Posterior cingulate gyrus (tissue), 11 donors: ENCODE results near the gene CTPS2.
A peak's percentile ranks its signal among the peaks of the same experiment; 100 is the strongest.
"Not testable (repeated sequence)": the region's sequence is repeated elsewhere in the genome, so short reads cannot be mapped to it uniquely, and the experiment has no call there.

Experiments used
- DNase-seq, 10 donors: peaks; one replicate each; pipeline versions ENCODE4 v3.0.0 to v3.0.0-alpha.2; 2020 to 2021; ENCODE audit warnings: mixed read lengths in 3 of 10
- intact Hi-C: fragments of 100-400 bp; cut with DNase I; formaldehyde crosslinking; loops from one replicate; pipeline ENCODE4 v1.15.1; 2023

CTPS2 gene

DNA sequence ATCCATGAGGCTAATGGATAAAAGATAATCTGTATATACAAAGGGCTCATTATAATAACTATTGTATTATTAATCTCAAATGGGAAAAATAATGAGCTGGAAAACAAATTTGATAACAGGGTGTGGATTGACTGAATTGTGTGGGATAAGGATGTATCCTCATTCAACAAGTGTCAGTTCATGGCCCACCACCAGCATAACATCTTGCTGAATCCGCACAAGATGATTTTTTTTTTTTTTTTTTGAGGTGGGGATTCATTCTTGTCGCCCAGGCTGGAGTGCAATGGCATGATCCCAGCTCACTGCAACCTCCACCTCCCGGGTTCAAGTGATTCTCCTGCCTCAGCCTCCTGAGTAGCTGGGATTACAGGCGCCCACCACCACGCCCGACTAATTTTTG is 3.2 kb upstream of the CTPS2 start:
- DNase-seq, intact Hi-C loops: not testable (repeated sequence)

DNA sequence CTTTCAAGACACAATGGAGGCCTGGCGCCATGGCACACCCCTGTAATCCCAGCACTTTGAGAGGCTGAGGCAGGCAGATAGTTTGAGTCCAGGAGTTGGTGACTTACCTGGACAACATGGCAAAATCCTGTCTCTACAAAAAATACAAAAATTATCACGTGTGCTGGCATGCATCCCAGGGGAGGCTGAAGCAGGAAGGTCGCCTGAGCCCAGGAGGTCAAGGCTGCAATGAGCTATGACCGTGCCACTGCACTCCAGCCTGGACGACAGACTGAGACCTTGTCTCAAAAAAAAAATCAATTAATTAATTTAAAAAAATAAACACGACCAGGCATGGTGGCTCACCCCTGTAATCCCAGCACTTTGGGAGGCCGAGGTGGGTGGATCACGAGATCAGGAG is 2.0 kb upstream of the CTPS2 start:
- intact Hi-C loops: no loop called here
- DNase-seq: peak in 1 of 10 donors; percentile 42

DNA sequence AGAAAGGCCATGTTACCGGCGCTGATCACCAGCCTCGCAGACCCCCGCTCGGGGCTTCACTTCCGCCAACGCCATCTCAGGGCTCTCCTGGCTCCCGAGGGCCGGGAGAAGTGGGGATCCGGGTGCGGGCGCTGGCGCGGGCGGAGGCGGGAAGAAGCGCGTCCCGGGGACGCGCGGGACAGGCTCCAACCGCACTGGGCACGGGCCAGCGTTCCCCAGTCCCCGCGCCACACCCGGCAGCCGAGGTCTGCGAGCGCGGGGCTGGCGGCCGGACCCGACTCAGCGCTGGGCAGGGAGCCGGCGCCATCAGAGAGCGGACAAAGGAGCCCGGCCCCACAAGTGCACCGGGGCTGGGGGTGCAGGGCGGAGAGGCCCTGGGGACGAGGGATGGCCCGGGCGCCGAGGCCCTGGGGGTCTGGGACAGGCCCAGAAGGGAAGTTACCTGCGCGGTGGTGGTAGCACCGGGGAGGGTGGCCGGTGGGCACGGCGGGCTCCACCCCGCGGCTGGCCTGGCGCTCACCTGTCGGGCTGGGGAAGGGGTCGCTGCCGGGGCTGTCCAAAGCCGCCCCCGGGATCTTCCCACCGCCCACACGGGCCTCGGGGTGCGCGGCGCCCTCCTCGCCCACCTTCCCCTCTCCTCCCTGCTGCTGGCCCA is 449 bp downstream of the CTPS2 start:
- intact Hi-C loops: no loop called here
- peak in 6 of 10 donors; percentile 7 to 82 (median 23) for DNase-seq

DNA sequence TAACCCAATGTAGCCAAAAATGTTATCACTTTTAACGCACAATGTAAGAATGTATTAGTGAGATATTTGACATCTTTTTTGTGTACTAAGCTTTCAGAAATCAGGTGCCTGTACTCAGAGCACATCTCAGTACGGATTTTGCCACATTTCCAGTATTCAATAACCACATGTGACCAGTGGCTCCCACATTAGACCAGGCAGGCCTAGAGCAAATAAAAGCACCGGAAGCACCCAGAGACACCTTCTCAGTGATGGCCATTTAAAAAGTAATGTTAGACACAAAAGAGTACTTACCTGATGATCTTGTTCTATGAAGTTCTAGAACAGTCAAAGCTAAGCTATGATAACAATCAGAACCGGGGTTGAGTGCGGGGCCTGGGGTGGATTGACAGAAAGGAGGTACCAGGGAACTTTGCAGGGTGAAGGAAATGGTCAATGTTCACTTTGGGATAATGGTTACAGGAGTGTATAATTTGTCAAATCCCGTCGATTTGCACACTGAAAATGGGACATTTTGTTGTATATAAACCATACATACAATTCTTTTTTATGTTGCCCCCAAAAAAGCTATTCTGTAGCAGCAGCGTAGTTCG is 1.2 kb downstream of the CTPS2 start:
- intact Hi-C loops: no loop called here
- DNase-seq: peak in 2 of 10 donors; percentile 7 to 33

DNA sequence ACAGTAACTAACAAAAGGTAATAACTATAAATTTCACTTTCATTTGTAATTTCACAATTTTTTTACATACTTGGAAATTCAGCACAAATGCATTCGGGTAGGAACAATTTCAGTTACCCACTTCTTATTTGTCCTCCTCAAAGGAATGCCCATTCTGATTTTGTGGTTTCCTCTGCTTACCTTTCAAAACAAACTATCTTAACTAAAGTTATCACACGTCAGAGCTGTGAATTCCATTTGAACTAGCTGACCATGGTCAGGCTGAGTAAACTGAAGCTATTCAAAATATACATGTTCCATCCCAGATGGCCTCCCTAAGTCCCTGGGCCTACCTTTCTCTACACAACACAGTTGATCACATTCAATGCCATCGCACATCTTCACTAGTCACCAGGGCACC is 4.5 kb downstream of the CTPS2 start:
- intact Hi-C loops: no loop called here
- no peak for DNase-seq

DNA sequence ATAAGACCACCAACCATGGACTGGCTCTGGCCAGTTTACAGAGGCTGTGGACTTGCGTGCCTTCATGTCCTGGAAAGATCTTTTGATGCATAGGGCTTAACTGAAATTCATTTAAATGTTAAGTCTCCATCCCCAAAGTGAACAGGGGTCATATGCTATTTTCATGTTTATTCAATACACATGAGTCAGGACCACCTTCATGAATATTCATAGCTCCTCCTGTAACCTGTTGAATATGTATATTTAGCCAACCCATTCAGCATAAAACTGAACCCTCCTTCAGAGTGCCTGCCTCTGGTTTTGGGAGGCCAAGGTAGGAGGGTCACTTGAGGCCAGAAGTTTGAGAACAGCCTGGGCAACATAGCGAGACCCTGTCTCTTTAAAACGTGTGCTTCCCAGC is 7.1 kb downstream of the CTPS2 start:
- DNase-seq: no peak
- intact Hi-C loops: no loop called here

DNA sequence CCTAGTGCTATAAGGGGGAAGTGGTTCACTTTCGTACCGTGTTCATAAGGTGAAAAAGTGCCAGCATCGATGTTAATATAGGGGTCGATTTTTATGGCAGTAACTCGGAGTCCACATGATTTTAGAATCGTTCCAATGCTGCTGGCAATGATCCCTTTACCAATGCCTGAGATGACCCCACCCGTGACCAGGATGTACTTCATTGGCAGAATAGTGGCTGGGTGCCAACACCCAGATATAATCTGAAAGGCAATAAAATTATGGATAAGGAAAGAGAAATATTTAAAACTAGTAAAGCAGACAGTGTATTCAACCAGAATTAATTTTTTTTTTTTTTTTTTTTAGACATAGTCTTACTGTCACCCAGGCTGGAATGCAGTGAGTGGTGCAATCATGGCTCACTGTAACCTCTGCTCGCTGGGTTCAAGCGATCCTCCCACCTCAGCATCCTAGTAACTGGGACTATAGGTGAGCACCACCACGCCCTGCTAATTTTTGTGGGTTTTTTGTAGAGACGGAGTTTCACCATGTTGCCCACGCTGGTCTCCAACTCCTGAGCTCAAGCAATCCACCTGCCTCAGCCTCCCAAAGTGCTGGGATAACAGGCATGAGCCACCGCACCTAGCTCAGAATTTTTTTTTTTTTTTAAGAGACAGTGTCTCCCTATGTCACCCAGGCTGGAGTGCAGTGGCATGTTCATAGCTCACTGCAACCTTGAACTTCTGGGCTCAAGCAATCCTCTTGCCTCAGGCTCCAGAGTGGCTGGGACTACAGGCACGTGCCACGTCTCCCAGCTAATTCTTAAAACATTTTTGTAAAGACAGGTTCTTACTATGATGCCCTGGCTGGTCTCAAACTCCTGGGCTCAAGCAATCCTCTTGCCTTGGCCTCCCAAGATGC is 9.5 kb downstream of the CTPS2 start:
- DNase-seq: no peak
- intact Hi-C loops: no loop called here

DNA sequence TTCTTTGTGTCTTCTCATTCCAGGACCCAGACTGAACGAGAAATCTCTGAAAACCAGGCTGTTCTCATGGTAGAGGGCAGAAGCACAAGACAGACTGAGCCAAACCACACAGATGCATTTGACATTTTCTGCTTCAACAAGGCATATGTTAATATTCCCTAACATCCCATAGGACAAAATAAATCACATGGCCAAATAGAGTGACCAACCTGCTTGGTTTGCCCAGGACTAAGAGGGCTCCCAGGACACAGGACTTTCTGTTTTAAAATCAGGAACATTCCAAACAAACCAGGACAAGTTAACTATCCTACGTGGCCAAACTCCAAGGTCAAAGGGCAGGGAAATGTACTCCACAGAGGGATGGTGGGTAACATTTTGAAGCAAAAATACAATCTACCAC is 11.7 kb downstream of the CTPS2 start:
- no peak for DNase-seq
- intact Hi-C loops: no loop called here

DNA sequence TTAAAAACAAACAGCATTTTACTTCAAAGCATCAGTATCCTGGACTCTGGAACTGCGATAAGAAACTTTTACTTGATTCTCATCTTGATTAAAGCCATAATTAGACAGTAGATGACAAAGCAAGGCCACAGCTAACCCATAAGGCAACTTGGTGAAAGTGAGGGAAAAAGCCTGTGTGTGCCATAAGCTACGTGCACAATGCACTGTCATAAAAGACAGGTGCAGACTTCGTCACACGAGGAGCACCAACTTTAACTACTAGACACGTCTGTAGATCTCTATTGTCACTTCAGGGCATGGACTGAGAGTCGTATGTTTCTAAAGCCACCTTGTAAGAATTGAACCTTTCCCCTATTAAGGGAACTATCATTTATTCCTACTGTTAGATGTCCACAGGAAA is 13.1 kb downstream of the CTPS2 start:
- DNase-seq: no peak
- intact Hi-C loops: loop anchor here (10.0 kb wide), 1 partner anchor 1015 kb away; no protein-coding TSS in a partner anchor

DNA sequence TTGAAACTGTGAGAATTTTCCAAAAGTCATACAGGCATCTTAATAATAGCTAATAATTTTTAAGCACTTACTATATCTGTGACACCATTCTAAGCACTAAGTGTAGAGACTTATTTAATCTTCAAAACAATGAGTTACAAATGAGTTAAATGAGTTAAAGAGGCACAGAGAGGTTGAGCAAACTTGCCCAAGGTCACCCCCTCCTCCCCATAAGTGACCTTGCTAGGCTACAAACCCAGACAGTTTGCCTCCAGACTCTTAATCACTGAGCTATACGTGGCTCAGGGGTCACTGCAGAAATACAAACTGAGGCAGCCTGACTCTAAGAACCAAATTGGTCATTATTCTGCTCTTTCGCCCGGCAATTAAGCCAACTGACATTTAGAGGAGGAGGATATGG is 15.5 kb downstream of the CTPS2 start:
- DNase-seq: no peak
- intact Hi-C loops: loop anchor here (10.0 kb wide), 1 partner anchor 1012 kb away; no protein-coding TSS in a partner anchor

DNA sequence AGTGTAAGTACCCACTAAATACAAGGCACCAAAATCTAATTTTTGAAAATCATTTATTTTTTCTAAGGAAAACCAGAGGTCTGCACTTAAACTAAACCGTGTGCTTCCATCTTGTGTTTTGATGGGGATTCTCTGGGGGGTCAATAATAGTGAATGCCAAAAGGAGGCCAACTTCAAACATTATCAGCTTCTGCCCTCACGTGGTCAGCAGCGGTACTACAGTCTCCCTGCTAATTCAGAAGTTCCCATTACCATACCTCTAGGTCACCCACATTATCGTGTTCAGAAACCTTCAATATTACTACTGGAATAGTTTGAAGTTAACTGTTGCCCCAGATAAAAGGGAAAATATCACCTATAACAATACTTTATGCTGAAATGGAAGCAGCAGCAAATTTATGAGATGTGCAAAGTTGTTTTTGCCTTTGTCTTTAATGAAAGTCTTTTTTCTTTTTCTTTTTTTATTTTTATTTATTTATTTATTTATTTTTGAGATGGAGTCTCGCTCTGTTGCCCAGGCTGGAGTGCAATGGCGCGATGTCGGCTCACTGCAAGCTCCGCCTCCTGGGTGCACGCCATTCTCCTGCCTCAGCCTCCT is 17.3 kb downstream of the CTPS2 start:
- DNase-seq: peak in 7 of 10 donors; percentile 17 to 76 (median 54)
- intact Hi-C loops: loop anchor here (10.0 kb wide), 1 partner anchor 1010 kb away; no protein-coding TSS in a partner anchor

DNA sequence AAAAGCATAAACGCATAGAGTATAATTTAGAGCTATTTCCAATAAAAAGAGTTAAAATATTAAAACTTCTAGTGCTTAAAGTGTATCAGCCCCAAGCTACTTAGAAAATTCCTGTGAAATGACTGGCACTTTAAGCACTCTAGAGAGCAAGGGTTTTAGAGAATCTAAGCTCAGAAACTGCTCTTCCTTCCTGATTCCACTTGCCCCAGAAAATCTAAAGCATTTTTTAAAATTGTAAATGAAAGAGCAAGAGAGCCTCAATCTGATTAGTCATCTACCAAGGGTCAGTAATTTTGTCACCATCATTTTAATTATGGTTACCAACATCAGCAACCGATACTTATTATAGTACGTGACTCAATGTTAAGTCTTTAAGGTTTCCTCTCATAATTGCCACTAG is 25.0 kb downstream of the CTPS2 start:
- intact Hi-C loops: no loop called here
- DNase-seq: no peak

DNA sequence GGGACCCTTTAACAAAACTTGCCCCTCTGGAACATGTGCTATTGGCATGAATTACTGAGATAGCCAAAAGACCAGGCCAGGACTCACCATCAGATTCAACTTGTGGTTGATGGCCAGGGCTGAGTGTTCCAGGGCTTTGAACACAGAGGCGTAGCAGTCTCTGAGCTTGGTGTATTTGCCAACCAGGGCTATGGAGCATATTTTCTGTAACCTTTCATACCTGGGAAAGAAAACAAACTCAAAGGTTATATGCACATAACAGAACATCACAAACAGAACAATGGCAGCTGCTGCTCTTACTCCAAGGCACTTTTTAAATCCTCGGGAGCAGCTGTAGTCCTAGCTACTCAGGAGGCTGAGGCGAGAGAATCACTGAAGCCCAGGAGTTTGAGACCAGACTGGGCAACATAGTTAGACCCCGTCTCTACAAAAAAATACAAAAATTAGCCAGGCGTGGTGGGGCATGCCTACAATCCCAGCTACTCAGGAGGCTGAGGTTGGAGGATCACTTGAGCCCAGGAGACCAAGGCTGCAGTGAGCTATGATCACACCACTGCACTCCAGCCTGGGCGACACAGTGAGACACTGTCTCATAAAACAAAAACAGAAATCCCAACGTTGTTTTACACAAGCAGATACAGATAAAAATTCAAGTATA is 29.3 kb downstream of the CTPS2 start:
- intact Hi-C loops: no loop called here
- no peak for DNase-seq

DNA sequence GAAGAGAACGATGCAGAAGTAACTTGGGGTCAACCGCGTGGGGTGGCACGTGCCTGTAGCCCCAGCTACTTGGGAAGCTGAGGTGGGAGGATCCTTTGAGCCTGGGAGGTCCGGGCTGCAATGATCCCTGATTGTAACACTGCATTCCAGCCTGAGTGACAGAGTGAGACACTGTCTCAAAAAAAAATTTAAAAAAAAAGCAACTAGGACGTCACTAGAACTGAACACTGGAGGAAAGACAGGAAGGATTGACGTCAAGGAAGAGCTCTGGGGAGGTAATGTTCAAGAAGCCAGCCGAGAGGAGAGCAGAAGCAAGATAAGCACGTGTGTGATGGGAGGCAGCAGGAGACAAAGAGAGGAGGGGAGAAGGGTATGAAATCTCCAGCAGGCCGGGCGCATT is 33.8 kb downstream of the CTPS2 start:
- intact Hi-C loops: loop anchor here (10.0 kb wide), 1 partner anchor 554 kb away; the partner anchor contains the start of gene GRPR
- DNase-seq: no peak

DNA sequence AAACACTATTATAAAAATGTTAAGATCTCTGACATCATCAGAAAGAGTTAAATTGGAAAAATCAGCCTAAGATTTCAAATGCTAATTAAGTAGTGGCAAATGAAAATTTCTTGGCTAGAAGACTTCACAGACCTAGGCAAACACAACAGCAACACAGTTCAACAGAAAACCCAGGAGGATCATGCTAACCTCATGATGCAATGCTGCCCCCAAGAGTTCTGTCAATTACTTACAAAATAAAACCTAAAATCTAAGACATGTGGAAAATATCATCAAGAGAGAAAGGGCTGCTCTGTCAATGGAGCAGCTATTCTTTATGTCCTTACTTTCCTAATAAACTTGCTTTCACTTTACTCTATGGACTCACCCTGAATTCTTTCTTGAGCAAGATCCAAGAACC is 41.5 kb downstream of the CTPS2 start:
- DNase-seq: peak in 2 of 10 donors; percentile 2 to 20
- intact Hi-C loops: loop anchor here (5.0 to 10.0 kb wide), 2 partner anchors 234 to 546 kb away; partner anchors contain the start of gene GRPR

DNA sequence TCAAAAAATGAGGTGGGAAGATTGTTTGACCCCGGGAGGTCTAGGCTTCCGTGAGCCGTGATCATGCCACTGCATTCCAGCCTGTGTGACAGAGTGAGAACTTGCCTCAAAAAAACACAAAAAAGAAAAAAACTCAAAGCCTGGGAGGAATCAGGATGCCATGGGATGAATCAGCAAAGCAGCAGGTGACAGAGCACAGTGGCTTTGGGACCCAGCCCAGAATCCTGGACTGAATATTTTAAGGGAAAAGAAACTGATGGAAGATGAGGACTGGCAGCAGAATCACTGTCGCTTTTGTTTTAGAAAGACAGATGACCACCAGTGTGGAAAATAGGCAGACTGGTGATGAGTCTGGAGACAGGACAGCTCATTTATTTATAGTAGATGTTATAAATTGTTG is 45.9 kb downstream of the CTPS2 start:
- intact Hi-C loops: no loop called here
- peak in 4 of 10 donors; percentile 9 to 46 (median 31) for DNase-seq

DNA sequence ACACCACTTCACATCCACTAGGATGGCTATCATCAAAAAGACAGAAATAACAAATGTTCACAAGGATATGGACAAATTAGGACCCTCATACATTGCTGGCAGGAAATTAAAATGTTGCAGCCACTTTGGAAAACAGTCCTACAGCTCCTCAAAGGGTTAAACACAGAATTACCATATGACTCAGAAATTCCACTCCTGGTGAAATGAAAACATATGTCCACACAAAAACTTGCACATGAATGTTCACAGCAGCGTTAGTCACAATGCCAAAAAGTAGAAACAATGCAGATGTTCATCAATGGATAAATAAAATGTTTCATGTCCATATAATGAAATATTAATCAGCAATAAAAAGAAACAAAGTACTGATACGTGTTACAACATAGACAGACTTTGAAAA is 47.4 kb downstream of the CTPS2 start:
- intact Hi-C loops: no loop called here
- no peak for DNase-seq

DNA sequence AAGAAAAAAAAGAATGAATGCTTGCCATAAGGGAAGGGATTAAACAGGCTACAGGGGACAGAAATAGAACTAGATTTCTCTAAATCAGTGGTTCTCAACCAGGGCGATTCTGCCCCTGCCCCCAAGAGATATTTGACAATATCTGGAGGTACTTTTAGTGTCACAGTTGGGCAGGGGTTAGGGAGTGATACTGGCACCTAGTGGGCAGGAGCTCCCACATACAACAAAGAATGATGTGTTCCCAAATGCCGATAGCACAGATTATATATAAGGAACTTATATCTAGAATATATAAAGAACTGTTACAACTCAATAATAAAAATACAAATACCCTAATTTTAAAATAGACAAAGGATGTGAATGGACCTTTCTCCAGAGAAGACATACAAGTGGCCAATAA is 47.8 kb downstream of the CTPS2 start:
- DNase-seq: no peak
- intact Hi-C loops: no loop called here

DNA sequence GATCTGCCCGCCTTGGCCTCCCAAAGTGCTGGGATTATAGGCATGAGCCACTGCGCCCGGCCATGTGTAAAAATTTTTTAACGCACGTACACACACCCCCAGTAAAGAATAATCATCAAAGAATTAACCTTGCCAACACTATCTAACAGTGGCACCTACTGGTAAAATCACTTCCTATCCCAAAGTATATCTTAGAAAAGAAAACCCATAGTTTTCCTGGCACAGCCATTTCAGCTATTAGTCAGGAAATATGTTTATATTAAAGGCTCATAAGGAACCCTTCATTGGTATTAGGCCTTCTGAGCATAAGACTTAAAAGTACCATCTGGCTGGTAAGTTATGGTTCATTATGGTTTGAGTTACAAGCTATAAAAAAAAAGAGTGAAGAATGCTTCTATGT is 48.4 kb downstream of the CTPS2 start:
- intact Hi-C loops: no loop called here
- DNase-seq: no peak

DNA sequence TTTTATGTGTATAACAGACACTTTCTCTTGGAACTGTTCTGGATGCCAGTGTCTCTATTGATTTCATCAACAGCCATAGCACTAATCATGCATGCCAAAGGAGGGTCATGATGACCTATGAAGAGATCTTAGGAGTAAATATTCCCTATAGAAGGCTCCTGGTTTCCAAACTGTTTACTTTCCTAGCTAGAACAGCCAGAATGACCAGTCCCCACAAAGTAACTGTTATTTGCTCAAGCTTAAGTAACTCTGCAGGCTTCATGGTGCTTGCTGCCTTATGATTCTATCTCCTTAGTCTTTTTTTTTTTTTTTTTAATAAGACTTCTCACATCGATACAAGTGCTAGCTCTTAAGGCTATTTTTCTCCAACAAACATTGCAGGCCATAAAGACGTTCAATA is 50.1 kb downstream of the CTPS2 start:
- intact Hi-C loops: no loop called here
- no peak for DNase-seq
